ENCODE measurements around the gene RAB36.

RAB36 gene

GRCh38 chr22:23207729-23208393 lies 62.6 kb downstream of the RAB36 start:
- H3K9ac ChIP-seq (ENCODE audit: low read depth, low read length), result no peak overlapping the region
- peaks cover 5% of the 10 kb centered on the region; the same call in 1 of the 2 replicates for H3K36me3 ChIP-seq (ENCODE audit: insufficient read depth, low read length)
- H3K4me1 ChIP-seq (ENCODE audit: insufficient read depth, low read length), result no peaks in the 10 kb centered on the region
- no peaks in the 10 kb centered on the region for H3K9me3 ChIP-seq (ENCODE audit: control insufficient read depth, insufficient read depth, low read length)

GRCh38 chr22:23210428-23211170 lies 65.3 kb downstream of the RAB36 start:
- no peaks in the 10 kb centered on the region; the same call in 1 of the 2 replicates for H3K36me3 ChIP-seq (ENCODE audit: insufficient read depth, low read length)
- H3K9me3 ChIP-seq (ENCODE audit: control insufficient read depth, insufficient read depth, low read length), result no peaks in the 10 kb centered on the region
- H3K9ac ChIP-seq (ENCODE audit: low read depth, low read length), result no peak overlapping the region
- H3K4me1 ChIP-seq (ENCODE audit: insufficient read depth, low read length), result peaks cover 6% of the 10 kb centered on the region

DNA sequence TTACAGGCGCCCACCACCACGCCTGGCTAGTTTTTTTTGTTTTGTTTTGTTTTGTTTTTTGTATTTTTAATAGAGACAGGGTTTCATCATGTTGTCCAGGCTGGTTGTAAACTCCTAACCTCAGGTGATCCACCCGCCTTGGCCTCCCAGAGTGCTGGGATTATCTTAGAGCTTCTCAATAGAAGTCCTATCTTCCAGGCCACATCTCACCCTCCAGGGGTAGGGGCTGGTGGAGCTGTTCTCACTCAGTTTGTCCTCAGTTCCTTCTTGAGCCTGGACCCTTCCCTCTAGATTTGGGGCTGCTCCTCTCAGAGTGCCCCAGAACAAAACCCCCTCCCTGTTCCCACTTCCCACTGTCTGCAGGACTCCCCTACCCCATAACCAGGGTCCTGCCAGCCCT lies 66.3 kb downstream of the RAB36 start:
- Histone ChIP-seq H3K36me3 (ENCODE audit: insufficient read depth, low read length) (no peaks in the 10 kb centered on the region; the same call in 1 of the 2 replicates), H3K9me3 (ENCODE audit: control insufficient read depth, insufficient read depth, low read length) (no peaks in the 10 kb centered on the region), H3K4me1 (ENCODE audit: insufficient read depth, low read length) (peaks cover 9% of the 10 kb centered on the region), H3K9ac (ENCODE audit: low read depth, low read length) (no peak overlapping the region)

- H3K4me1 ChIP-seq (ENCODE audit: insufficient read depth, low read length), result peaks cover 9% of the 10 kb centered on the region
- H3K9me3 ChIP-seq (ENCODE audit: control insufficient read depth, insufficient read depth, low read length), result no peaks in the 10 kb centered on the region
- H3K36me3 ChIP-seq (ENCODE audit: insufficient read depth, low read length), result no peaks in the 10 kb centered on the region
- H3K9ac ChIP-seq (ENCODE audit: low read depth, low read length), result no peak overlapping the region
Measured at GRCh38 chr22:23212061-23213021, 67.1 kb downstream of the RAB36 start.

- H3K4me1 ChIP-seq (ENCODE audit: insufficient read depth, low read length), result peaks cover 11% of the 10 kb centered on the region
- no peaks in the 10 kb centered on the region for H3K36me3 ChIP-seq (ENCODE audit: insufficient read depth, low read length)
- H3K9ac ChIP-seq (ENCODE audit: low read depth, low read length), result no peak overlapping the region
- H3K9me3 ChIP-seq (ENCODE audit: control insufficient read depth, insufficient read depth, low read length), result no peaks in the 10 kb centered on the region
Measured at GRCh38 chr22:23213022-23213555, 67.8 kb downstream of the RAB36 start.

GRCh38 chr22:23213581-23214334 lies 68.5 kb downstream of the RAB36 start:
- Histone ChIP-seq H3K9me3 (ENCODE audit: control insufficient read depth, insufficient read depth, low read length) (no peaks in the 10 kb centered on the region), H3K9ac (ENCODE audit: low read depth, low read length) (no peak overlapping the region), H3K36me3 (ENCODE audit: insufficient read depth, low read length) (no peaks in the 10 kb centered on the region), H3K4me1 (ENCODE audit: insufficient read depth, low read length) (peaks cover 17% of the 10 kb centered on the region)
